ENCODE measurements around the gene TTC39A.

- no peak for TF ChIP-seq POLR2AphosphoS5 (IDR thresholded peaks at IDR 0.05; ENCODE audit: low read depth, low read length)
- TF ChIP-seq, protein P1, sequence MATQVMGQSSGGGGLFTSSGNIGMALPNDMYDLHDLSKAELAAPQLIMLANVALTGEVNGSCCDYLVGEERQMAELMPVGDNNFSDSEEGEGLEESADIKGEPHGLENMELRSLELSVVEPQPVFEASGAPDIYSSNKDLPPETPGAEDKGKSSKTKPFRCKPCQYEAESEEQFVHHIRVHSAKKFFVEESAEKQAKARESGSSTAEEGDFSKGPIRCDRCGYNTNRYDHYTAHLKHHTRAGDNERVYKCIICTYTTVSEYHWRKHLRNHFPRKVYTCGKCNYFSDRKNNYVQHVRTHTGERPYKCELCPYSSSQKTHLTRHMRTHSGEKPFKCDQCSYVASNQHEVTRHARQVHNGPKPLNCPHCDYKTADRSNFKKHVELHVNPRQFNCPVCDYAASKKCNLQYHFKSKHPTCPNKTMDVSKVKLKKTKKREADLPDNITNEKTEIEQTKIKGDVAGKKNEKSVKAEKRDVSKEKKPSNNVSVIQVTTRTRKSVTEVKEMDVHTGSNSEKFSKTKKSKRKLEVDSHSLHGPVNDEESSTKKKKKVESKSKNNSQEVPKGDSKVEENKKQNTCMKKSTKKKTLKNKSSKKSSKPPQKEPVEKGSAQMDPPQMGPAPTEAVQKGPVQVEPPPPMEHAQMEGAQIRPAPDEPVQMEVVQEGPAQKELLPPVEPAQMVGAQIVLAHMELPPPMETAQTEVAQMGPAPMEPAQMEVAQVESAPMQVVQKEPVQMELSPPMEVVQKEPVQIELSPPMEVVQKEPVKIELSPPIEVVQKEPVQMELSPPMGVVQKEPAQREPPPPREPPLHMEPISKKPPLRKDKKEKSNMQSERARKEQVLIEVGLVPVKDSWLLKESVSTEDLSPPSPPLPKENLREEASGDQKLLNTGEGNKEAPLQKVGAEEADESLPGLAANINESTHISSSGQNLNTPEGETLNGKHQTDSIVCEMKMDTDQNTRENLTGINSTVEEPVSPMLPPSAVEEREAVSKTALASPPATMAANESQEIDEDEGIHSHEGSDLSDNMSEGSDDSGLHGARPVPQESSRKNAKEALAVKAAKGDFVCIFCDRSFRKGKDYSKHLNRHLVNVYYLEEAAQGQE (IDR thresholded peaks at IDR 0.05; ENCODE audit: insufficient read depth in 1 of 2, low read depth in 2 of 2, low read length in 2 of 2), result no peak
- no peak for TF ChIP-seq TAF1 (IDR thresholded peaks at IDR 0.05; ENCODE audit: borderline replicate concordance, insufficient read depth, low read length)
Measured at GRCh38 chr1:51288578-51288977, 41.8 kb downstream of the TTC39A start.

Measured in PFSK-1 (cell line).